A673 (cell line): ENCODE measurements around the gene LRRC4C.

Experiments
- CTCF ChIP-seq: fragments of 300-800, 200-600 bp; sonication (generic); conservative IDR thresholded peaks from 2 replicates; pipeline ENCODE4 v1.5.1; 2017; ENCODE audit warnings: low read depth, mild to moderate bottlenecking, antibody characterized with exemption, low read length, moderate library complexity, mixed read lengths
- EZH2 ChIP-seq: fragments of 200-600 bp; sonication (generic); IDR thresholded peaks from 2 replicates; pipeline ENCODE4 v1.6.1; 2017; ENCODE audit warnings: borderline replicate concordance, low read depth, mild to moderate bottlenecking, mixed read lengths, antibody characterized with exemption, low read length; ENCODE audit not compliant: poor library complexity, severe bottlenecking

DNA sequence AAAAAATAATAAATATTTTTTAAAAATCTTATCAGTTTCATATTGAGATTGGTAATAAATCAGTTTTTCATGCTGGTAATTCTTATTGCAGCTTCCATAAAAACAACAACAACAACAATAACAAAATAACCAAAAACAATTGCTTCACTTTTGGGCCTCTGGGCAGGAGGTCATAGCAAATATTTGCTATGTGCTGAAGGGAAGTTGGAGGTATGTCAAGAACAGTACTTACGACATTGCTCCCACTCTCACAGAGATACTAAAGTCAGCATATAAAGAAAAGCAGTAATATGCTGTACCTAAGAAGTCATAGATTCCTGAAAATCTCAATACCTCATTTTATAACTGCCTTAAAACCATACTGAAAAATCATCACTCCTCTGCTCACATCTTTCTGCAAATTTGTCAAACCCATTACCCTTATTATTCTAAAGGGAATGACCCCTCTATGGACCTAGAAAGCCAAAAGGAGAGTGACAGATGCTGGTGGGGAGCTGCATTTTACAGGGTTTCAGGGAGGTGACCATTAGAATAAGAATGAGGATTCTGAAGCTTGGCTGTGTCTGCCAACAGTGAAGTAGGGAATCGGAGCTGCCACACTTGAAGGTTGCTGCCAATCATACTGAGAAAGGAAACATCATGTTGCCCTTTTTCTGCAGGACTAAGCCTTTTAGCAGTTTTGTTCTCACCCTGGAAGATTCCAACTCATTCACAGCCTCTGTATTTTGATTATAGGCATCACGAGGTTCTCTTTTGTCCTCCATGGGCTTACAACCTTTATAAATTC is 742.9 kb downstream of the LRRC4C start:
- TF ChIP-seq CTCF (no peak), EZH2 (no peak)
